H54 (cell line): ENCODE data around the gene DAO.
"Not testable (repeated sequence)": the region's sequence is repeated elsewhere in the genome, so short reads cannot be mapped to it uniquely, and the experiment has no call there.

Source experiments
- DNase-seq: peaks from one replicate; pipeline ENCODE4 v3.0.0; 2011; ENCODE audit warnings: low spot score, mixed read lengths; ENCODE audit not compliant: insufficient read length
- FAIRE-seq: peaks from 3 replicates; lab custom pipeline; 2011; peaks lifted over from hg19 to GRCh38; lab: Jason Lieb, UNC
- POLR2A ChIP-seq: IDR thresholded peaks from 2 replicates; pipeline ENCODE4 v1.6.1; 2011; ENCODE audit warnings: low read depth, mild to moderate bottlenecking, low read length

DAO gene

DNA sequence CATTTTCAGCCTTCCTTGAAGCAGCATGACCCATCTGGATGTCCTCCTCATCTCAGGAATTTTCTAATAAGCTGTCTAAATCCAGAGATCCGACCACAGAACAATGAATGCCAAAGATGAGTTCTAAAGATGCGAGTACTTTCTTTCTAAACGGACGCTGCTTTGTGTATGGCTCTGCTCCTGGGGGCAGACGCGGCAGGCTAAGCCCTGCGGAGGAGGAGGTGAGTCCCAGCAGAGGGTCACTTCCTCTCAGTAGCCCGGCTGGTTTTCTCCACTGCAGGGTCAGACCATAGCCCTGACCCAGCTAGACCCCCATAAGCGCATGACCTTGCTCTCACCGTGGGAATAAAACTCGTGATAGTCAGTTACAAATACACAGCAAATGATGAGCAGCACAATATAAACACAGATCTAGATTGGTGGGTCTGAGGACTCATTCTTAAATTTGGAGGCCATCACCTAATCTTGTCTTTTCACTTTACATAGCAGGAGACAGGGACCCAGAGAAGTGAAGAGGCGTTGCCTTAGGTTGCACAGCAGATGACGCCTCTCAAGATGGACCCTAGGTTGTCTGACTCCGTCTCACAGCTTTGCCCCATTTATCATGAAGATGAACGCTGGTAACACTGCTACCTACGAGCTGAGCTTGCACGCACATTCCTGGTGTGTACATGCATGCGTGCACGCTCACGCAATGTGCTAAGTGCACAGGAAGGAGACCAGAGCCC, 39.1 kb upstream of the DAO start:
- FAIRE-seq (no peak), DNase-seq (no peak)
- TF ChIP-seq POLR2A: no peak

DNA sequence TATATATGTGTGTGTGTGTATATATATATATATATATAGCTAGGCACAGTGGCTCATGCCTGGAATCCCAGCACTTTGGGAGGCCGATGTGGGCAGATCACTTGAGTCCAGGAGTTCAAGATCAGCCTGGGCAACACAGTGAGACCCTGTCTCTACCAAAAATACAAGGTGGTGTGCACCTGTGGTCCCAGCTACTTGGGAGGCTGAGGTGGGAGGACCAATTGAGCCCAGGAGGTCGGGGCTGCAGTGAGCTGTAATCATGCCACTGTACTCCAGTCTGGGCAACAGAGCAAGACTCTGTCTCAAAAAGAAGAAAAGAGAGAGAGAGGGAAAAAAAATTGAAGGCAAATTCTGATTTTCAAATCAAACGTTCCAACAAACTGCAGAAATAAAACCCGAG, 38.1 kb upstream of the DAO start:
- FAIRE-seq, DNase-seq: not testable (repeated sequence)

DNA sequence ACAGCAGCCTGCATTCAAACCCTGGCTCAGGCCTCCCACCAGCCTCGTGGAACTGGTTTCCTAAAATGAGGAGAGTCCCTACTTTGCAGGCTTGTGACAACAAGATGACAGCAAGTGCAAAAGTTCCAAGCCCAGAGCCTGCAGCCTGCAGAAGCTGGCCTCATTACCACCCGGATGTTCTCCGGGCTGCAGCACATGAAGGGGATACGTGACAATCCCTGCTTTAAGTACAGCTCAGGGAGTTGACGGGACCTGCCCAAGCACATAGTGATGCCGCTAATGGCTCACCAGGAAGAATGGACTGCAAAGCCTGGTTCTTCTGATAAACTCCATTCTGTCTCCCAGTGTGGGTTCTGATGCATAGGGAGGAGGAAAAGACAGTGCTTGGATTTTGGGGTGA, 37.5 kb upstream of the DAO start:
- FAIRE-seq (no peak), DNase-seq (no peak)
- TF ChIP-seq POLR2A: no peak

DNA sequence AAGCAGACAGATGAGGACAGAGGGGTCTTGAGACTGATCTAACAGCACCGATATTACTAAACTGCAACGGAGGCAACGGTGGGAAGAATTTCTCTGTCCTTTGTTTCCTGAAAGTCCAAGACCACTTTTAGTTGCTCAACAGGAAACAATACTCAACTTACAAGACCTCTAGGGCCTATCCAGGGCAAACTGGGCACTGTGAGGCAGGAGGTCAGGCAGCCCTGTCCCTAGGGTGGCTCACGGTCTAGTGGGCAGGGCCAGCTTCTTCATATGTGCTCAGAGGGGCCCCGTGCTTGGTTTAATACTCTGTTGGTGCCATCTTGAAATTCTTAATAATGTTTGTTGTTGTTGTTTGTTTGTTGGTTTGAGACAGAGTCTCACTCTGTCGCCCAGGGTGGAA, 36.7 kb upstream of the DAO start:
- DNase-seq (no peak), FAIRE-seq (no peak)
- no peak for TF ChIP-seq POLR2A

DNA sequence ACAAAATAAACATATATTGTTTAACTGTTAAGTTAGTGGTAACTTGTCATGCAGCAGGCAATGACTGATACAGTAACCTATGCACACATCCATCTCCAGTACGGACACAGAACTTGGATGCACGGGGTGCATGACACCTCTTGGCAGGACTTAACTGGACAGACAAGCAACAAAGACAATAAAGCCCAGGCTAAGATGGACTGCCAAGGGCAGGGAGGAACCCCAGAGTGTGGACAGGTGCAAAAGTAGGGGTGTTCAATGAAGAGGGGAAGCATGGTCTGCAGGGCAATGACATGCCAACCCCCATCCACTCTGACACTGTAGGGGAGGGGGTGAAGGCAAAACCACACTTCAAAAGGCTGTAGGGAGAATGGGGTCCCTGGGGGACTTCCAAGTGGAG, 34.2 kb upstream of the DAO start:
- FAIRE-seq (no peak), DNase-seq (no peak)
- TF ChIP-seq POLR2A: no peak

DNA sequence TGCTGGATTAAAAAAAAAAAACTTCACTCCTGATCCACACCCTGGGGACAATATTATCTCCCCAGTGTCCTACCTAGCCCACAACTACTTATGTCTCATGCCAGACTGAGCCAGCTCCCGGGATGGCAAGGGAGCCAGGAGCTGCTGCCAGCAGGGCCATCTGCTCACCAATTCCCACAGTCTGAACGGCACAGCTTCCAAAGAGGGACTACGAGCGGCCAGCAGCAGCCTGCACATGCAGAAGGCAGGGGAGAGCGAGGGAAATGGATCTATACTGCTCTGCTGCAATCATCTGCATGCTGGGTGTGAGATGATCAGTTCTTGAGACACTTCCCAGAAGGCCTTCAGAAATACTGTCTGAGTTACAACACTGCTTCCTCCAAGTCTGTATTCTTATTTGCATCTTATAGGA, 33.6 kb upstream of the DAO start:
- DNase-seq (no peak), FAIRE-seq (no peak)
- TF ChIP-seq POLR2A: no peak

DNA sequence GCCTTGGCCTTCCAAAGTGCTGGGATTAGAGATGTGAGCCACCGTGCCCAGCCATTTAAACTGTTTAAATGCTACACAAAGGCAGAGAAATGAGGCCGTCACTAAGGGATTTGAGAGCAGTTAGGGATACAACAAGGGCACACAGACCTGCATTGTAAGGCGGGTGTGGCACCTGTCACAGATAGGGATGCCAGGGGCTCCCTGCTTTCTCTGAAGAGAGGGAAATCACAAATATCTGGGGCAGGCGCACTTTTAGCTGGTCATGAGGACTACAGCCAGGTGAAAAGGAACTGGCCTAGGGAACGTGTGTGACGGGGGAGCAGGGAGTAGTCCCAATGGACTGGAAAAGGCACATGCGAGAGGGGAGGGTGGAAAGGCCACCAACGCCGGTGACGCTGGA, 32.2 kb upstream of the DAO start:
- FAIRE-seq (no peak), DNase-seq (no peak)
- TF ChIP-seq POLR2A: no peak

DNA sequence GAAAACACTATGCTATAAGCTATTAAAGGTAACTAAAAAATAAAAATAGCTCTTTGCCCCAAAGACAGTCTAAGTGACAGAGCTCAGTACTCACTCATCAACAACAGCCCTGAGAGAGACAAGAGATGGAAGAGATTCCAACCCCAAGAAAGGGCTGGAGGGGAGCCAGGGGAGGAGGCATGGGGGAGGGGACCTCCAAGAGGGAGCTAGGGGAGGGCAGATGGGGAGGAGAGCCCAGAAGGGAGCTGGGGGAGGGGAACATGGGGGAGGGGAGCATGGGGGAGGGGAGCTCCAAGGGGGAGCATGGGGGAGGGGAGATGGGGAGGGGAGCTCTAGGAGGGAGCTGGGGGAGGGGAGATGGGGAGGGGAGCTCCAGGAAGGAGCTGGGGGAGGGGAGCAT, 30.2 kb upstream of the DAO start:
- TF ChIP-seq POLR2A: no peak
- DNase-seq: no peak
- no peak for FAIRE-seq

DNA sequence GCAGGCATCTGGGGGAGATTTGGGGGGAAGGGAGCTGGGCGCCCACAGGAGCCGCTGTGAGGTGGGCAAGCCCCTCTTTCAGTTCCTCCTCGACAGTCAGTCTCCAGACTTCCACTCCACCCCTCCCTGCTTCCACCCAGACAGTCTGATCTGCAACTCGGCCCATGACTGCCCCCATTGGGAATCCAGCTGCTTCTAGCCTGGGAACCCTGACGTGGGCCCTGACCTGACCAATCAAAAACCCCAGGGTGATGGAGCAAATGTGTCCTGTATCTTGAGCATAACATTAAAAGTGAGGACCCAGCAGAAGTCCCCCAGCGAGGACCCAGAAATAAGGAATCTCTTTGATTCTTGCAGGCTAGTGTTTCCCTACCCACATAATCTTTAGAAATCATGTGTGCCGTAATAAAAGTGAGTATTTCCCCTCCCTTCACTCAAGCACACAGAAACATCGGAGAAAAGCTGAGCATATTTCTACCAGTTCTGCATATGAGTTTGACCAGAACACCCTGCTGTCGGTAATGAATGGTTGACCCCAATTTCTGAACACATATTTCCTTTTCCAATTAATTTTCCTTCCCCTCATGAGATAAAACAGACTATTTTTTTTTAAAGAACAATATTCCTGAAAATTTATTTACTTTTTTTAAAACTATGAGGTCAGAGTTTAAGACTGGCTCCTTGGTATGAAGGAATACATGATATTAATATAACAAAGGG, 28.9 kb upstream of the DAO start:
- TF ChIP-seq POLR2A: no peak
- no peak for FAIRE-seq
- DNase-seq: peak; percentile 35

DNA sequence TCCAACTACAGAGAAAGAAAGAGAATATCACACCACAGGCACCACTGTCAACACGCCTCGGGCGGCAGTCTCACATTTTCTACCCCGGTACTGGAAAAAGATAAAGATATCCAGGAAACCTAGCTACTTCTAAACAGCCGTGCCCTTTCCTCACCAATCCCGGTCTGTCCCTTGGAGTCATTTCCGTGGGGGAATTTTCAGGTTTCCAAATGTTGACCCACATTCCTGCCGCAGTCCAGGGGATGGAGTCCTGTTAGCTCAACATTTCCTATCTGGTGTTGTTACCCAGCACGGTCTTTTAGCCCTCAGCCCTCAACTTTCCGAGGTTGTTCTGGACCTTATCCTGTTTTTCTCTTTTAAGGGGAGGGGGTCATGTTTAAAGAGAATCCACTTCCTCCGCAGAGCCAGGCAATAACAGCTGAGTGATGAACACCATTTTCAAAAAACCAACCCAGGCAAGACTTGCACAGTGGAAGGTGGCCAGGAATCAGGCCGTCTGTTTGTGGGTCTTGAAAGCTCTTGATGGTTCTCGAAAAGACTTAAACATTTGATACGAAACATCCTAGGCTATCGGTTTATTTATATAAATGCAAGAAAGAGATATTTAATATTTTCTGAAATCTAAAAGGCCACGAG, 27.1 kb upstream of the DAO start:
- no peak for TF ChIP-seq POLR2A
- no peak for FAIRE-seq
- no peak for DNase-seq

DNA sequence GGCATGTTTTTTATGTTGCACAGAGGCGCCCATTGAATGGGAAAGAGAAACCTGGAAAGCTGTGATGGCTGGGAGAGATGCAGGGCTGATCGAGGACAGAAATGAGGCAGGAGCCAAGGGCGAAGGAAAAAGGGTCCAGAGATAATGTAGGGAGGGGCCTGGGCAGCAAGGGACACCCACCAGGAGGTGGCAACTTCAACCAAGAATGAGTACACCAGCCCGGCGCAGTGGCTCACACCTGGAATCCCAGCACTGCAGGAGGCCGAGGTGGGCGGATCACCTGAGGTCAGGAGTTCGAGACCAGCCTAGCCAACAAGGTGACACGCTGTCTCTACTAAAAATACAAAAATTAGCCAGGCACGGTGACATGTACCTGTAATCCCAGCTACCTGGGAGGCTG, 26.5 kb upstream of the DAO start:
- FAIRE-seq (no peak), DNase-seq (no peak)
- TF ChIP-seq POLR2A: no peak

DNA sequence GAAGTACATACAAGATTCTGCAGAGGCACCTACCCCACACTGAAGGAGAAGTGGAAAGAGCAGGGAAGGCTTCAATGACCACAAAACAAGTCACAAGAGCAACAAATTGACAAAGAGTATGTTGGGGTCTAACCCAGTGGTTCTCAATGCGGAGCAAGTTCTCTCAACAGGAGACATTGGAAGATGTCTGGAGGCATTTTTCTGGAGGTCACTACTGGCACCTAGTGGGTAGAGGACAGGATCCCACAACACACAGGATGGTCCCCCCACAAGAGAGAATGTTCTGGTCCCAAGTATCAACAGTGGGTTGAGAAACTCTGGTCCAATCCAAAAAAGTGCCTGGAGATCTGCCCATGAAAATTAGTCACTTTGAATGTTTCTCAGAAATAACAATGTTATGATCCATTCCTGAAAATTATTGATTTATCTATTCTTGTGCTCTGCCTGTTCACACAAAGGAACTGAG, 25.9 kb upstream of the DAO start:
- DNase-seq (no peak), FAIRE-seq (no peak)
- TF ChIP-seq POLR2A: no peak

DNA sequence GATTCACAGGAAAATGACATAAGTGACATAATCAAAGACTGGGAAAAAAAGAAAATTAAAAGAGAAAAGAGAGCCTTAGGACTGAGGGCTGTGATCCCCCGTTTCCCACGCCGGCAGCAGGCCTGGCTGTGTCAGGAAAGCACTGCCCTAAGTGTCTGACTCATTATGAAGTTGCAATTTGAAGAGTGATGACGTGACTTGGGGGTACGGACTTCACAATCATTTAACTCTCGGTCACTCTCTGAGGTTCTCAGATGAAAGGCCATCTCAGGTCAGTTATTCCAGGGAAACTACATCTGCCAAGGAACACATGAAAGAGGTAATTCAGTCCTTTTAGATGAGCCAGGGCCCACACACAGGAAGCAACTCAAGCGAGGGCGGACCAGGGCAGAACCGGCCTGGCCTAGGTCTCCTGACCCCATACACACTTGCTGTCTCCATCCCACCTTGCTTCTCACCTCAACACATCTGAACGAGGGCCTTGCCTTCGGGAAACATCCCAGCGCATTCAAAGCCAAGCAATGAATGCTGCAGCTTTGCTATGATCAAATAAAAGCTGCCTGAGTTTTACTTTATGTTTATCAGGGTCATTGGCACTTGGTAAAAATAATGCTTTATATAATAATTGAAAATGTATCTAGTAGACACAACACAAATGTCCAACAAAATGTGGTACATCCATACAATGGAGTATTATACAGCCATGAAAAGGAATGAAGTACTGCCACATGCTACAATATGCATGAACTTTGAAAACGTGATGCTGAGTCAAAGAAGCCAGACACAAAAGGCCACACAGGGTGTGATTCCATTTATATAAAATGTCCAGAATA, 25.2 kb upstream of the DAO start:
- DNase-seq (peak; percentile 79), FAIRE-seq (peak; percentile 85)
- TF ChIP-seq POLR2A: 0 out of 2 replicates have a peak, but pooled peaks have one; percentile 23
